Stimulated activated CD8-positive, alpha-beta memory T cell treated with anti-CD3 and anti-CD28 coated beads, Interleukin-4, amount 100 ng/mL, for 1 hour (primary cell): Measurements from ENCODE around the gene BCL2.

Experiments used
- DNase-seq, 2 donors: peaks; one replicate each; pipeline ENCODE4 v3.0.0-alpha.2; 2020; ENCODE audit warnings: low read depth in 2 of 2, low spot score in 1 of 2

BCL2 gene

GRCh38 chr18:63260380-63260754 lies 59.2 kb downstream of the BCL2 start:
- DNase-seq: no peak

DNA sequence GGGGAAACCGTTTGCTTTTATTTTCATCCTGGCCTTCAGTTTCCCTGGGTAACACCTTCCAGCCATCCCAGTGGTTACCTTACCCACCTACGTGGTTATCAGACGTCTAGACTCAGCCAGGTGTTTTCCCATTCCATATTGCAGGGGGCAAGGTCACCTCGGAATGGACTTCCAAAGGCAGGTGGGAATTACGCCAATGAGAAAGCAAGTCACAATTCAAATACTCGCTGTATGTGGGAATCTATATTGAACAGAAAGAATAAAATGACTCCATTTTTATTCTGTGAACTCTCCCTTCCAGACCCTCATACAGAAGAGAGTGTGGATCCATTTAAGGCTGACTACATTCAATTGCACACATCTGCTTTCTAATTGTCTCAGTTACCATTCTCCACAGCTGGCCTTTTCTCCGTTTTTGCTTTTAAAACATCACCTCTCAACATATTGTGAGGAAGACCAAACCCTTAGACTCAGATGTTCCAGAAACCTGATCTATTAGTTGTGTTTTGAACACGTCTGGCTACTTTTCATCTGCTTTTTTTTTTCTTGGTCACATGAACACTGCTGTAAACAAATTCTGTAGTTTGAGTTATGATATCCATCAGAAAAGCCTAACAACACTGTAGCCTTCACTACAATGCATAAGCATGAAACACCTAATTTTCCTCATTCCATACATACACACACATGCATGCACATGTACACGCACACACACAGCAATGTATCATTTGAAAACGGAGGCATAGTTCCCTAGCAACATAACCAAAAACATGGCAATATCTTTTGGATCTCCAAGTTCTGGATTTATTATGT lies 59.8 kb downstream of the BCL2 start:
- DNase-seq: no peak

DNA sequence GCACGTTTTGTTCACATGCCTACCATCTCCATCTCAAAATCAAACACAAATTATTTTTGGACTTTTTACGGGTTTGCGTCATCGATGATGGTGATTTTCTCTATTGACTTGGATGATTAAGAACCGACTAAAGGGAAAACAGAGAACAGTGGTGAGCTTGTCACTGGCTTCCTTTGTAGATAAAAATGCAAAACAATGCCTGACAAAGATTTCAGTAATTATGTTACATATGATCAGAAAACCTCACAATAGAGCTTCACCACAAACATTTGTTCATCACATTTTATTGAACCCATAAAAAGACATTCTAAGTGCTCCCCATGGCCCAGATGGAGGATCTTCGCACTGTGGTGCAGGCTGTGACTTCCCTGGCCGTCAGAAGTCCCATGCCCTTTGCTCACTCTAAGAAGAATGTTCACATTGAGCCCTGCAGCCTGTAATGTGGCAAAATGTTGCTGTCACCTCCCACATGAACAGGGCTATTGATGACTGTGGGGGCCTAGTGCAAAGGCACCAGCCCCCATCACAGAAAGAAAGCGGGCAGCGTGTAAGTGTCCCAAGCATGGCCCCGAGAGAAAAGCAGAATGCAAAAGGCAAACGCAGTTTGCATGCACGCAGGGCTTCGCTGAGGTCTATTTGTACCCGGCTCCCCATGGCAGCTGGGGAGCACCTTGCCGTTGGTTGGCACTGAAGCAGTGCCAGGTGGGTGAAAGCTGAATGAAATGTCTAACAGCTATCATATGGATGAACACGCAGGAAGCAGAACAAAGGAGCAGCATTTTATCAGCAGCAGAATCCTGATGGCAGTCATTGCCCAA lies 60.6 kb downstream of the BCL2 start:
- DNase-seq: no peak

- no peak for DNase-seq
Measured at GRCh38 chr18:63257453-63257852, 62.1 kb downstream of the BCL2 start.

GRCh38 chr18:63255435-63255834 lies 64.1 kb downstream of the BCL2 start:
- no peak for DNase-seq

- no peak for DNase-seq
Measured at GRCh38 chr18:63254716-63255399, 64.7 kb downstream of the BCL2 start.

DNA sequence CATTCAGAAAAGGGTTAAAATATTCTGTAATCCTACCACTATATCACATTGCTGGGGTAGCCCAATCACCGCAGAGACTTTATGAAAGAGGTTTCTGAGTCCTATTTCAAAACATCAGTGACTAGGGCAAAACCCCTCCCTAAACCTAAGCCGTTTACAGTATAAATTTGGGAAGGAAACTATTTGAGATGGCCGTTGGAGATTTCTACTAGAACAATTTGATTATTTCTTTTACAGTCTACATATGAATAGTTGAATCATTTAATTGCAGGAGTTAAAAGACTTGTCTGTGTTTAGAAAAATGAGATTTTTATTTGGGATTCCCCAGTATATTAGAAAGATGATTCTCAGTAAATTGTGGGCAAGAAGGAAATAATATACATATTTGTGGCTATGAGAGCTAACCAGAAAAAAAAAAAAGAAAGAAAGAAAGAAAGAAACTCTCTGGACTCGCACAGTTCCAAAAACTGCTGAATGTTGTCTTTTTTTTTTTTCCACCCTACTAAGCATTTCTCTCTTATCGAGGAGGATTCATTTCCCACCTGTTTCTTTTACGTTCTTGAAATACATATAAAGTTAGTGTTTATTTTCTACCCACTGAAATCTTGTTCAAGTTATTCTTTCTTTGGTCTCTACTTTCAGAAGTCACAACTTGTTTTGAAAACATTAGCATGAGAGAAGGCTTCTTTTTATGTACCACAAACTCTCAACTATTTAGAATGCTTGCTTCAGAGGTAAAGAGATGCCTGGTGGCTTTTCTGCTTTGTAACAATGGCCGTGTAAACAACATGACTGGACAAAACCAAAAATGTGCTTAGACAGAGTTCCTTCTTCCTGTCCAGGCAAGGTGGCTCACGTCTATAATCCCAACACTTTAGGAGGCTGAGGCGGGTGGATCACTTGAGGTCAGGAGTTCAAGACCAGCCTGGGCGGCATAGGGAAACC lies 65.9 kb downstream of the BCL2 start:
- DNase-seq: no peak

DNA sequence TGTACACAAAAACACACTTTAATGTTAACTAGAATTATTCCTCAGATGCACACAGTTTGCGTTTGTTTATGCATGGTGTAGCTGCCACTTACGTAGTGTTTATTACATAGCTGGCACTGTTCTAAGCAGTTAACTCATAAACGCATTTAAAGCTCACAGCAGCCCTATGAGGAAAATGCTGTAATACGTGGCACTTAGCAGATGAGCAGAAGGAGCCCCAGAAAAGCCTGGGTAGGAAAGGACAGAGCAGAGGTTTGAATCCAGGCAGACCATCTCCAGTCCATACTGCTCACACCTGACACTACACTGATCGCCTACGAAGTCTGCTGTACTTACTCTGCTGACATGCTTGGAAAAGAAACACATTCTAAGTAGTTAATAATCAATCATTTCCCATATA lies 66.6 kb downstream of the BCL2 start:
- no peak for DNase-seq

- no peak for DNase-seq
Measured at GRCh38 chr18:63249771-63250170, 69.8 kb downstream of the BCL2 start.

DNA sequence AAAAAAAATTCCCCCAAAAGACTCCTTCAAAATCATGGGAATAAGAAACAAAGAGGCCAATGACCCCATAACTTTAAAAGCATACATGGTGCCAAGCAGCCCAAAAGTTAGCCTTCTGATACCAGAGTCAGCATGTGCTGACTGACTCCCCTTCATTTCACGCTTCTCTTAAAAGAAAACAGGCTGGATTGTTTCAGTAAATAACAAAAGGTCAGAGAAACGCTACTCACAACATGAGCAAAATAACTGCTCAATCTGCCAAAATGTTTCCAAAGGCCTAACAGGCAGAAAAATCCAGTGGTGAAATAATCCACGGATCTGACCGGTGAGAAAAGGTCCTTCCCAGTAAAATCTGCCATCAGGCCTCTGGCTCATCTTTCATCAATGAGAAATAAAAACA lies 71.6 kb downstream of the BCL2 start:
- DNase-seq: no peak

- no peak for DNase-seq
Measured at GRCh38 chr18:63247506-63247905, 72.1 kb downstream of the BCL2 start.

GRCh38 chr18:63245600-63245999 lies 74.0 kb downstream of the BCL2 start:
- DNase-seq: no peak

- DNase-seq: no peak
Measured at GRCh38 chr18:63244607-63245006, 75.0 kb downstream of the BCL2 start.

DNA sequence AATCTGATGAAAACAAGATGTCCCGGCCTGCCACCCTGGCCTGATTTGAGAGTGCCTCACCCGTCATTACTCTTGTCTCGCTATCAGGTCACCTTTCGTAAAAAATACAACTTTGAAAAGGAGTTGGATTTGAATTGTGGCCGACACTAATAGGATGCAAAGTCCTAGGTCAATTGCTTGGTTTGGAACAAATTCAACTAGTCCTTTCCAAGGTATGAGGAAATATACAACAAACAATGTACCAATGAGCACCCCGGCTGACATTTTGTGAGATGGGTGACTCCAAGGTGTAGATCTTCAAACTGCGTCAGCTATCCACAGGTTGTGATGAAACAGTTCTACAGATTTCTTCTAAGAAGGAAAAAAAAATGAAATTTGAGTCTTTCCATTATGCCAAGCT lies 77.8 kb downstream of the BCL2 start:
- DNase-seq: no peak

GRCh38 chr18:63241317-63241712 lies 78.3 kb downstream of the BCL2 start:
- DNase-seq: no peak

GRCh38 chr18:63240531-63241316 lies 78.8 kb downstream of the BCL2 start:
- DNase-seq: no peak

DNA sequence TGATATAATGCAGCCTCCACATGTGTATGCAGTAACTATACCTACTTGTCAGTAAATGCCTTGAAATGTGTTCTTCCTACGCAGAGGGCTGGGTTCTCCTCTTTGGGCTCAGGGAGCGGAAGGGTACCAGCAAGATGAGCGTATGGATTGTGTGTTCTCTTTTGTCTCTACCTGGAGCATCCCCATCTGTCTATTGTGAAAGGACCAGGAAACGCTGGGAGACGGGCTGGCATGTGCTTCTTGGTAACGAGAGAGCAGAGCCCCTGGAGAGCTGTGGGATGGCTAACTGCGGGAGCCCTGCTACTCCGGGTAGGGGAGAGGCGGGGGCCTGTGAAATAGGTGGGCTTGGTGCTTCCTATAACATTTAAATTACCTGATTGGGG lies 80.9 kb downstream of the BCL2 start:
- no peak for DNase-seq

GRCh38 chr18:63237881-63238692 lies 81.5 kb downstream of the BCL2 start:
- no peak for DNase-seq
